ENCODE measurements around the gene EPS8L2. TPM values are rescaled to one million over a fixed set of nuclear protein-coding genes. Genes with fewer than 3 reads are reported as not detected.

EPS8L2 gene
- total RNA-seq, 1 experiment from 2014 or later, result 92.8 TPM

GRCh38 chr11:708511-708910, 2.5 kb downstream of the EPS8L2 start:
- Histone ChIP-seq H2BK12ac (ENCODE audit: insufficient read length, low read depth, low read length) (no peak overlapping the region), H2AFZ (ENCODE audit: low read length) (no peak overlapping the region), H4K5ac (ENCODE audit: insufficient read length, low read depth, low read length) (no peak overlapping the region), H2BK120ac (ENCODE audit: low read depth, low read length, poor library complexity, severe bottlenecking) (no peak overlapping the region), H3K27me3 (ENCODE audit: insufficient read depth, low read length) (no peaks in the 10 kb centered on the region), H3K9ac (ENCODE audit: extremely low read depth, insufficient read length, low read length) (no peak overlapping the region), H3K79me2 (ENCODE audit: insufficient read depth, low read length) (no peaks in the 10 kb centered on the region), H3K14ac (ENCODE audit: insufficient read depth, low read length) (no peak overlapping the region), H3K4ac (ENCODE audit: low read depth, low read length) (no peak overlapping the region), H2BK5ac (ENCODE audit: insufficient read length, low read length) (no peak overlapping the region), H3K27ac (ENCODE audit: insufficient read length, low read depth, low read length) (no peak overlapping the region), H4K8ac (replicated peaks; ENCODE audit: insufficient read length, low read depth, low read length) (no peak overlapping the region), H3K23me2 (ENCODE audit: insufficient read length, low read depth, low read length, poor library complexity, severe bottlenecking) (peaks cover 3% of the 10 kb centered on the region), H3K18ac (ENCODE audit: insufficient read length, low read depth, low read length) (no peak overlapping the region), H3K56ac (ENCODE audit: insufficient read length, low read depth, low read length) (no peak overlapping the region), H3K4me2 (ENCODE audit: insufficient read depth, insufficient read length, low read length) (no peak overlapping the region), H2AK5ac (ENCODE audit: insufficient read length, low read length) (no peak overlapping the region), H3K9me3 (ENCODE audit: control insufficient read depth, low read depth, low read length) (no peaks in the 10 kb centered on the region), H3T11ph (ENCODE audit: low read length) (no peak overlapping the region), H2BK20ac (ENCODE audit: low read depth, low read length, poor library complexity, severe bottlenecking) (no peak overlapping the region), H3K79me1 (ENCODE audit: insufficient read depth, low read depth, low read length, poor library complexity, severe bottlenecking) (no peaks in the 10 kb centered on the region), H4K91ac (ENCODE audit: insufficient read length, low read depth, low read length) (no peak overlapping the region), H2BK15ac (ENCODE audit: low read depth, low read length) (no peak overlapping the region), H3K4me1 (ENCODE audit: insufficient read depth, low read length) (peaks cover 5% of the 10 kb centered on the region; the same call in 1 of the 2 replicates), H3K23ac (ENCODE audit: insufficient read length, low read depth, low read length) (no peak overlapping the region), H4K20me1 (ENCODE audit: control insufficient read depth, insufficient read depth, insufficient read length) (no peaks in the 10 kb centered on the region)
- no peaks in the 10 kb centered on the region; the same call in 1 of the 2 replicates for H3K27me3 Mint-ChIP-seq (ENCODE audit: low read depth)
- no peak overlapping the region for H3K4me3 Mint-ChIP-seq
- H3K27ac Mint-ChIP-seq, result no peak overlapping the region
- peaks cover 0 to 6% (median 0%) of the 10 kb centered on the region in 3 experiments; a peak in 1 of 7 replicates for H3K36me3 Mint-ChIP-seq (ENCODE audit: insufficient read depth in 1 of 3, low read depth in 3 of 3)
- WGBS (ENCODE audit: extremely low coverage, insufficient read length, low lambda C conversion rate), result no CpG with 5 or more reads among the region's 7 CpGs
- TF ChIP-seq CTCF (conservative IDR thresholded peaks at IDR 0.05), result no peak
- no peaks in the 10 kb centered on the region for H3K9me3 Mint-ChIP-seq
- H3K4me1 Mint-ChIP-seq, result peaks cover 15 to 33% of the 10 kb centered on the region in 2 experiments
- no peak for DNase-seq
